HepG2 (cell line): ENCODE data around the gene INAFM1. TPM values are rescaled to one million over a fixed set of nuclear protein-coding genes. Genes with fewer than 3 reads are reported as not detected.

Experiments
- FOXA3 ChIP-seq: IDR thresholded peaks from 2 replicates; pipeline ENCODE4 v1.6.1; 2016; ENCODE audit warnings: missing genetic modification reagents, missing compliant biosample characterization
- HDAC1 ChIP-seq: sonication (generic); formaldehyde crosslinking; IDR thresholded peaks from 2 replicates; pipeline ENCODE4 v1.5.1; 2020; ENCODE audit warnings: mild to moderate bottlenecking, missing genetic modification reagents
- HIVEP1 ChIP-seq: sonication (generic); formaldehyde crosslinking; IDR thresholded peaks from 2 replicates; pipeline ENCODE4 v1.4.0; 2020; ENCODE audit warnings: mild to moderate bottlenecking, missing genetic modification reagents
- JUNB ChIP-seq: sonication (generic); formaldehyde crosslinking; IDR thresholded peaks from 2 replicates; pipeline ENCODE4 v1.8.0; 2022; ENCODE audit warnings: missing genetic modification reagents, mild to moderate bottlenecking, borderline replicate concordance
- SPEN ChIP-seq: sonication (generic); formaldehyde crosslinking; IDR thresholded peaks from 2 replicates; pipeline ENCODE4 v1.5.1; 2020; ENCODE audit warnings: low read depth, mild to moderate bottlenecking, missing genetic modification reagents
- TCF12 ChIP-seq, 2 experiments: fragments of 450-650 bp in 1 of 2; sonication (generic) in 1 of 2; formaldehyde crosslinking in 1 of 2; IDR thresholded peaks; 2 replicates each; pipeline versions ENCODE4 v1.6.1 to v1.8.0; 2017 to 2022; ENCODE audit warnings: antibody characterized with exemption in 1 of 2, mild to moderate bottlenecking in 1 of 2, missing genetic modification reagents in 1 of 2, moderate library complexity in 1 of 2
- ZBTB42 ChIP-seq: sonication (generic); formaldehyde crosslinking; IDR thresholded peaks from 2 replicates; pipeline ENCODE4 v1.5.0; 2020; ENCODE audit warnings: mild to moderate bottlenecking, missing genetic modification reagents
- ZNF232 ChIP-seq: sonication (generic); formaldehyde crosslinking; IDR thresholded peaks from 2 replicates; pipeline ENCODE4 v1.4.0; 2020; ENCODE audit warnings: missing genetic modification reagents, borderline replicate concordance
- ZNF335 ChIP-seq: sonication (generic); formaldehyde crosslinking; IDR thresholded peaks from 2 replicates; pipeline ENCODE4 v1.4.0; 2020; ENCODE audit warnings: missing genetic modification reagents
- ZNF569 ChIP-seq: sonication (generic); formaldehyde crosslinking; IDR thresholded peaks from 2 replicates; pipeline ENCODE4 v1.5.0; 2020; ENCODE audit warnings: mild to moderate bottlenecking, missing genetic modification reagents, moderate library complexity, borderline replicate concordance
- ZNF746 ChIP-seq: sonication (generic); formaldehyde crosslinking; IDR thresholded peaks from 2 replicates; pipeline ENCODE4 v1.8.0; 2022; ENCODE audit warnings: mild to moderate bottlenecking, missing genetic modification reagents
- ZNF766 ChIP-seq: sonication (generic); formaldehyde crosslinking; IDR thresholded peaks from 2 replicates; pipeline ENCODE4 v1.5.0; 2020; ENCODE audit warnings: missing genetic modification reagents, borderline replicate concordance
- polyA plus RNA-seq, 8 experiments: library from polyadenylated mRNA; depleted of rRNA in 3 of 8; stranded (reverse) in 7 of 8; unstranded in 1 of 8; fragments of >200 nt; fragmentation: Illumina TruSeq in 4 of 8; extraction: Trizol in 4 of 8; gene quantifications; 2 replicates each; pipeline versions ENCODE4 v1.2.1 to v1.2.3, GENCODE V29; 2011 to 2016; ENCODE audit warnings: low read depth in 4 of 8, missing spikeins in 1 of 8, mixed read lengths in 1 of 8; ENCODE audit not compliant: insufficient read depth in 1 of 8
- total RNA-seq, 5 experiments: library from RNA; depleted of rRNA; stranded (reverse); fragments of >200 nt; fragmentation: Illumina TruSeq; extraction: Trizol; gene quantifications; 2 replicates each; pipeline ENCODE4 v1.2.3, GENCODE V29; 2016; ENCODE audit warnings: low read depth in 1 of 5
- TF ChIP-seq, protein P1 (sequence below): sonication (generic); formaldehyde crosslinking; IDR thresholded peaks from 2 replicates; pipeline ENCODE4 v1.4.0; 2020; ENCODE audit warnings: mild to moderate bottlenecking, missing genetic modification reagents, borderline replicate concordance
- TF ChIP-seq, protein P2 (sequence below): sonication (generic); formaldehyde crosslinking; IDR thresholded peaks from 2 replicates; pipeline ENCODE4 v1.4.0; 2020; ENCODE audit warnings: missing genetic modification reagents, borderline replicate concordance
- TF ChIP-seq, protein P3 (sequence below): sonication (generic); formaldehyde crosslinking; IDR thresholded peaks from 2 replicates; pipeline ENCODE4 v1.4.0; 2020; ENCODE audit warnings: missing genetic modification reagents
- TF ChIP-seq, protein P4 (sequence below): sonication (generic); formaldehyde crosslinking; IDR thresholded peaks from 2 replicates; pipeline ENCODE4 v1.5.0; 2020; ENCODE audit warnings: mild to moderate bottlenecking, missing genetic modification reagents, borderline replicate concordance

INAFM1 gene
- total and polyA plus RNA-seq, 2 of the 13 experiments (the other 11 are each of a cell fraction or from before 2014, with no cell fraction given): 0.88 to 1.9 TPM

- TF ChIP-seq TCF12 (IDR thresholded peaks at IDR 0.05) (no peak), TCF12 (CRISPR knock-in tag; IDR thresholded peaks at IDR 0.05) (peak; percentile 88; the same call in 1 of the 2 replicates), SPEN (CRISPR knock-in tag) (peak; percentile 87; the same call in 1 of the 2 replicates), ZNF335 (CRISPR knock-in tag) (peak; percentile 55; the same call in 1 of the 2 replicates), ZNF766 (CRISPR knock-in tag) (no peak), HDAC1 (CRISPR knock-in tag) (peak; percentile 95), ZNF746 (CRISPR knock-in tag) (peak; percentile 94), FOXA3 (CRISPR knock-in tag) (peak; percentile 68), JUNB (peak; percentile 61; the same call in 1 of the 2 replicates), HIVEP1 (peak; percentile 96), ZNF232 (CRISPR knock-in tag) (no peak), ZNF569 (CRISPR knock-in tag) (no peak), ZBTB42 (CRISPR knock-in tag) (peak; percentile 55; the same call in 1 of the 2 replicates)
- TF ChIP-seq, protein P1, sequence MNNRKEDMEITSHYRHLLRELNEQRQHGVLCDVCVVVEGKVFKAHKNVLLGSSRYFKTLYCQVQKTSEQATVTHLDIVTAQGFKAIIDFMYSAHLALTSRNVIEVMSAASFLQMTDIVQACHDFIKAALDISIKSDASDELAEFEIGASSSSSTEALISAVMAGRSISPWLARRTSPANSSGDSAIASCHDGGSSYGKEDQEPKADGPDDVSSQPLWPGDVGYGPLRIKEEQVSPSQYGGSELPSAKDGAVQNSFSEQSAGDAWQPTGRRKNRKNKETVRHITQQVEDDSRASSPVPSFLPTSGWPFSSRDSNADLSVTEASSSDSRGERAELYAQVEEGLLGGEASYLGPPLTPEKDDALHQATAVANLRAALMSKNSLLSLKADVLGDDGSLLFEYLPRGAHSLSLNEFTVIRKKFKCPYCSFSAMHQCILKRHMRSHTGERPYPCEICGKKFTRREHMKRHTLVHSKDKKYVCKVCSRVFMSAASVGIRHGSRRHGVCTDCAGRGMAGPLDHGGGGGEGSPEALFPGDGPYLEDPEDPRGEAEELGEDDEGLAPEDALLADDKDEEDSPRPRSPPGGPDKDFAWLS (CRISPR knock-in tag): no peak
- TF ChIP-seq, protein P2, sequence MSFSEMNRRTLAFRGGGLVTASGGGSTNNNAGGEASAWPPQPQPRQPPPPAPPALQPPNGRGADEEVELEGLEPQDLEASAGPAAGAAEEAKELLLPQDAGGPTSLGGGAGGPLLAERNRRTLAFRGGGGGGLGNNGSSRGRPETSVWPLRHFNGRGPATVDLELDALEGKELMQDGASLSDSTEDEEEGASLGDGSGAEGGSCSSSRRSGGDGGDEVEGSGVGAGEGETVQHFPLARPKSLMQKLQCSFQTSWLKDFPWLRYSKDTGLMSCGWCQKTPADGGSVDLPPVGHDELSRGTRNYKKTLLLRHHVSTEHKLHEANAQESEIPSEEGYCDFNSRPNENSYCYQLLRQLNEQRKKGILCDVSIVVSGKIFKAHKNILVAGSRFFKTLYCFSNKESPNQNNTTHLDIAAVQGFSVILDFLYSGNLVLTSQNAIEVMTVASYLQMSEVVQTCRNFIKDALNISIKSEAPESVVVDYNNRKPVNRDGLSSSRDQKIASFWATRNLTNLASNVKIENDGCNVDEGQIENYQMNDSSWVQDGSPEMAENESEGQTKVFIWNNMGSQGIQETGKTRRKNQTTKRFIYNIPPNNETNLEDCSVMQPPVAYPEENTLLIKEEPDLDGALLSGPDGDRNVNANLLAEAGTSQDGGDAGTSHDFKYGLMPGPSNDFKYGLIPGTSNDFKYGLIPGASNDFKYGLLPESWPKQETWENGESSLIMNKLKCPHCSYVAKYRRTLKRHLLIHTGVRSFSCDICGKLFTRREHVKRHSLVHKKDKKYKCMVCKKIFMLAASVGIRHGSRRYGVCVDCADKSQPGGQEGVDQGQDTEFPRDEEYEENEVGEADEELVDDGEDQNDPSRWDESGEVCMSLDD (CRISPR knock-in tag): peak; percentile 75; the same call in 1 of the 2 replicates
- TF ChIP-seq, protein P3, sequence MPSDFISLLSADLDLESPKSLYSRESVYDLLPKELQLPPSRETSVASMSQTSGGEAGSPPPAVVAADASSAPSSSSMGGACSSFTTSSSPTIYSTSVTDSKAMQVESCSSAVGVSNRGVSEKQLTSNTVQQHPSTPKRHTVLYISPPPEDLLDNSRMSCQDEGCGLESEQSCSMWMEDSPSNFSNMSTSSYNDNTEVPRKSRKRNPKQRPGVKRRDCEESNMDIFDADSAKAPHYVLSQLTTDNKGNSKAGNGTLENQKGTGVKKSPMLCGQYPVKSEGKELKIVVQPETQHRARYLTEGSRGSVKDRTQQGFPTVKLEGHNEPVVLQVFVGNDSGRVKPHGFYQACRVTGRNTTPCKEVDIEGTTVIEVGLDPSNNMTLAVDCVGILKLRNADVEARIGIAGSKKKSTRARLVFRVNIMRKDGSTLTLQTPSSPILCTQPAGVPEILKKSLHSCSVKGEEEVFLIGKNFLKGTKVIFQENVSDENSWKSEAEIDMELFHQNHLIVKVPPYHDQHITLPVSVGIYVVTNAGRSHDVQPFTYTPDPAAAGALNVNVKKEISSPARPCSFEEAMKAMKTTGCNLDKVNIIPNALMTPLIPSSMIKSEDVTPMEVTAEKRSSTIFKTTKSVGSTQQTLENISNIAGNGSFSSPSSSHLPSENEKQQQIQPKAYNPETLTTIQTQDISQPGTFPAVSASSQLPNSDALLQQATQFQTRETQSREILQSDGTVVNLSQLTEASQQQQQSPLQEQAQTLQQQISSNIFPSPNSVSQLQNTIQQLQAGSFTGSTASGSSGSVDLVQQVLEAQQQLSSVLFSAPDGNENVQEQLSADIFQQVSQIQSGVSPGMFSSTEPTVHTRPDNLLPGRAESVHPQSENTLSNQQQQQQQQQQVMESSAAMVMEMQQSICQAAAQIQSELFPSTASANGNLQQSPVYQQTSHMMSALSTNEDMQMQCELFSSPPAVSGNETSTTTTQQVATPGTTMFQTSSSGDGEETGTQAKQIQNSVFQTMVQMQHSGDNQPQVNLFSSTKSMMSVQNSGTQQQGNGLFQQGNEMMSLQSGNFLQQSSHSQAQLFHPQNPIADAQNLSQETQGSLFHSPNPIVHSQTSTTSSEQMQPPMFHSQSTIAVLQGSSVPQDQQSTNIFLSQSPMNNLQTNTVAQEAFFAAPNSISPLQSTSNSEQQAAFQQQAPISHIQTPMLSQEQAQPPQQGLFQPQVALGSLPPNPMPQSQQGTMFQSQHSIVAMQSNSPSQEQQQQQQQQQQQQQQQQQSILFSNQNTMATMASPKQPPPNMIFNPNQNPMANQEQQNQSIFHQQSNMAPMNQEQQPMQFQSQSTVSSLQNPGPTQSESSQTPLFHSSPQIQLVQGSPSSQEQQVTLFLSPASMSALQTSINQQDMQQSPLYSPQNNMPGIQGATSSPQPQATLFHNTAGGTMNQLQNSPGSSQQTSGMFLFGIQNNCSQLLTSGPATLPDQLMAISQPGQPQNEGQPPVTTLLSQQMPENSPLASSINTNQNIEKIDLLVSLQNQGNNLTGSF (CRISPR knock-in tag): peak; percentile 20; the same call in 1 of the 2 replicates
- TF ChIP-seq, protein P4, sequence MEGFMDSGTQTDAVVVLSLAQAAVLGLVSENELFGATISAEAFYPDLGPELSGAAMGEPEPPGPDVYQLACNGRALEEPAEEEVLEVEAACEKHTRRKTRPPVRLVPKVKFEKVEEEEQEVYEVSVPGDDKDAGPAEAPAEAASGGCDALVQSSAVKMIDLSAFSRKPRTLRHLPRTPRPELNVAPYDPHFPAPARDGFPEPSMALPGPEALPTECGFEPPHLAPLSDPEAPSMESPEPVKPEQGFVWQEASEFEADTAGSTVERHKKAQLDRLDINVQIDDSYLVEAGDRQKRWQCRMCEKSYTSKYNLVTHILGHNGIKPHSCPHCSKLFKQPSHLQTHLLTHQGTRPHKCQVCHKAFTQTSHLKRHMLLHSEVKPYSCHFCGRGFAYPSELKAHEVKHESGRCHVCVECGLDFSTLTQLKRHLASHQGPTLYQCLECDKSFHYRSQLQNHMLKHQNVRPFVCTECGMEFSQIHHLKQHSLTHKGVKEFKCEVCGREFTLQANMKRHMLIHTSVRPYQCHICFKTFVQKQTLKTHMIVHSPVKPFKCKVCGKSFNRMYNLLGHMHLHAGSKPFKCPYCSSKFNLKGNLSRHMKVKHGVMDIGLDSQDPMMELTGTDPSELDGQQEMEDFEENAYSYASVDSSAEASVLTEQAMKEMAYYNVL (CRISPR knock-in tag): peak; percentile 93
These were observed 30.7 kb upstream of the INAFM1 start (continued) for GRCh38 chr19:47243776-47244547.
